ENCODE measurements around the gene MKNK2.

MKNK2 gene

GRCh38 chr19:2083174-2083854 is 32.3 kb upstream of the MKNK2 start:
- TF ChIP-seq EGR1 (IDR thresholded peaks at IDR 0.05) = no peak
- no peak for TF ChIP-seq EP300 (IDR thresholded peaks at IDR 0.05; ENCODE audit: borderline replicate concordance)
- no peak for TF ChIP-seq RAD21 (IDR thresholded peaks at IDR 0.05; ENCODE audit: low read depth)
- TF ChIP-seq CREB1 (IDR thresholded peaks at IDR 0.05; ENCODE audit: low read depth) = no peak
- TF ChIP-seq MAX (IDR thresholded peaks at IDR 0.05) = no peak
- TF ChIP-seq USF1 (IDR thresholded peaks at IDR 0.05) = no peak
- TF ChIP-seq ZBTB7A (IDR thresholded peaks at IDR 0.05; ENCODE audit: low read depth) = no peak
- no peak for TF ChIP-seq TCF12 (IDR thresholded peaks at IDR 0.05; ENCODE audit: low read depth)
- TF ChIP-seq TEAD4 (IDR thresholded peaks at IDR 0.05) = no peak
- TF ChIP-seq FOXM1 (IDR thresholded peaks at IDR 0.05; ENCODE audit: borderline replicate concordance, low read depth) = no peak
- no peak for TF ChIP-seq CEBPB (IDR thresholded peaks at IDR 0.05)
- TF ChIP-seq REST (IDR thresholded peaks at IDR 0.05; ENCODE audit: low read depth) = no peak
- no peak for TF ChIP-seq NFIC (IDR thresholded peaks at IDR 0.05)

GRCh38 chr19:2081873-2082810 is 31.1 kb upstream of the MKNK2 start:
- TF ChIP-seq ZBTB7A (IDR thresholded peaks at IDR 0.05; ENCODE audit: low read depth) (no peak), RAD21 (IDR thresholded peaks at IDR 0.05; ENCODE audit: low read depth) (no peak), EP300 (IDR thresholded peaks at IDR 0.05; ENCODE audit: borderline replicate concordance) (no peak), FOXM1 (IDR thresholded peaks at IDR 0.05; ENCODE audit: borderline replicate concordance, low read depth) (no peak), MAX (IDR thresholded peaks at IDR 0.05) (no peak), CEBPB (IDR thresholded peaks at IDR 0.05) (no peak), CREB1 (IDR thresholded peaks at IDR 0.05; ENCODE audit: low read depth) (no peak), TAF1 (IDR thresholded peaks at IDR 0.05; ENCODE audit: low read depth) (no peak), REST (IDR thresholded peaks at IDR 0.05; ENCODE audit: low read depth) (no peak), TCF12 (IDR thresholded peaks at IDR 0.05; ENCODE audit: low read depth) (no peak), TEAD4 (IDR thresholded peaks at IDR 0.05) (no peak)

GRCh38 chr19:2080336-2080988 is 29.4 kb upstream of the MKNK2 start:
- TF ChIP-seq ZBTB7A (IDR thresholded peaks at IDR 0.05; ENCODE audit: low read depth) (no peak), NFIC (IDR thresholded peaks at IDR 0.05) (no peak), REST (IDR thresholded peaks at IDR 0.05; ENCODE audit: low read depth) (no peak), TAF1 (IDR thresholded peaks at IDR 0.05; ENCODE audit: low read depth) (no peak), TEAD4 (IDR thresholded peaks at IDR 0.05) (no peak), MAX (IDR thresholded peaks at IDR 0.05) (no peak), CEBPB (IDR thresholded peaks at IDR 0.05) (no peak), USF1 (IDR thresholded peaks at IDR 0.05) (no peak)

Data from Ishikawa (cell line).